GM21717 (cell line): ENCODE data around the gene CES3.
"Not testable (repeated sequence)": the region's sequence is repeated elsewhere in the genome, so short reads cannot be mapped to it uniquely, and the experiment has no call there.

Experiments
- ATAC-seq: cut with Tn5 transposase; IDR thresholded peaks from one replicate; pipeline ENCODE4 v1.9.1; 2021; ENCODE audit warnings: mild to moderate bottlenecking, moderate library complexity; ENCODE audit not compliant: unreplicated experiment

The CES3 gene

GRCh38 chr16:66926171-66926947, 34.7 kb upstream of the CES3 start:
- no peak for ATAC-seq

GRCh38 chr16:66926961-66927436, 34.1 kb upstream of the CES3 start:
- no peak for ATAC-seq

GRCh38 chr16:66927918-66928649, 33.0 kb upstream of the CES3 start:
- ATAC-seq, result no peak

GRCh38 chr16:66928702-66929388, 32.2 kb upstream of the CES3 start:
- ATAC-seq, result no peak

GRCh38 chr16:66930189-66930588, 30.9 kb upstream of the CES3 start:
- no peak for ATAC-seq

- no peak for ATAC-seq
These were observed 29.4 kb upstream of the CES3 start for GRCh38 chr16:66931665-66932064.

- ATAC-seq, result no peak
These were observed 29.0 kb upstream of the CES3 start for GRCh38 chr16:66932076-66932475.

- ATAC-seq, result peak; percentile 14
These were observed 27.3 kb upstream of the CES3 start for GRCh38 chr16:66933776-66934137.

- peak; percentile 56 for ATAC-seq
These were observed 26.8 kb upstream of the CES3 start, which contains the start of gene CIAO2B for GRCh38 chr16:66934138-66934838. Gene CIAO2B (minus strand): TSS chr16:66934402. CDS start chr16:66934364, 38 bp downstream.

- not testable (repeated sequence) for ATAC-seq
These were observed 26.2 kb upstream of the CES3 start for GRCh38 chr16:66934839-66935313.

GRCh38 chr16:66935314-66936011, 25.6 kb upstream of the CES3 start, which contains the start of gene CES2:
Gene CES2 (plus strand): TSS chr16:66935516. CDS start chr16:66935636, 120 bp downstream.
- ATAC-seq, result no peak

GRCh38 chr16:66936462-66936861, 24.6 kb upstream of the CES3 start:
- ATAC-seq, result no peak

- no peak for ATAC-seq
These were observed 24.0 kb upstream of the CES3 start for GRCh38 chr16:66936889-66937554.

GRCh38 chr16:66937725-66938337, 23.2 kb upstream of the CES3 start:
- ATAC-seq, result no peak

- ATAC-seq, result no peak
These were observed 21.7 kb upstream of the CES3 start for GRCh38 chr16:66939366-66939765.

- ATAC-seq, result no peak
These were observed 20.8 kb upstream of the CES3 start for GRCh38 chr16:66940236-66940635.

GRCh38 chr16:66942981-66943380, 18.1 kb upstream of the CES3 start:
- ATAC-seq, result no peak

GRCh38 chr16:66943426-66944053, 17.5 kb upstream of the CES3 start:
- ATAC-seq, result no peak

GRCh38 chr16:66944054-66944441, 17.0 kb upstream of the CES3 start:
- no peak for ATAC-seq
